Measurements from ENCODE around the gene ANGPTL2.

The ANGPTL2 gene

DNA sequence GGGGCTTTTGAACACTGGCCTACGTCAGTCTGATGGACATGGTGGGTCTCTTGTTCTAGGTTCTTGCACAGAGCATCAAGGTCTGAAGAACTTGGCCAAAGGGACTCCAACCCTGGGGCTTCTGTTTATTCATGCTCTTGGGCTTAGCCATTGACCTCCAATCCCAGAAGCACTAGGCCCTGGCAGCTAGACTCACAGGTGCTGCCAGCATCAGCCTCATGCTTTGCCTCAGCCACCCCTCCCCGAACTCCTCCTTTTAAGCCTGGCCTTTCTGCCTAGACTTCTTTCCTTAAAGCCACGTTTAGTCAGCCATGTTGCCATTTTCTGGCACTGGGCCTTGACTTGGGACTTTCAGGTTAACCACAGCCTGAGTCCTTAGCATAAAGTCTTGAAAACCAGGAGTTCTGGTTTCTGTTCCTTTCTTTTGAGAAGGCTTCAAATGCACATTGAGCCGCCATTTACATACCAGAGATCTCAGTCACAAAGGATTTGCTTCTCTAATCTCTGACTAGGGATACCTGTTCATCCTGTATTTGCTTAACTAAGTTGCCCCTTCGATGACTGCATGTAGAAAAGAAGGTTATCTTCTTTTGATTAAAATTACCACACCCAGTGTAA lies 54.7 kb downstream of the ANGPTL2 start:
- Histone ChIP-seq H3K27ac (ENCODE audit: low read length) (peak overlapping the region; percentile 65; the same call in 1 of the 2 replicates), H3K9me3 (replicated peaks; ENCODE audit: insufficient read depth, low read length) (no peaks in the 10 kb centered on the region), H3K9ac (ENCODE audit: low read length) (no peak overlapping the region), H2AFZ (ENCODE audit: low read length) (peak overlapping the region; percentile 46), H3F3A (ENCODE audit: insufficient read depth, low read length) (peaks cover 12% of the 10 kb centered on the region), H3K79me2 (ENCODE audit: low read length) (no peaks in the 10 kb centered on the region), H3K4me1 (ENCODE audit: low read length) (peaks cover 23% of the 10 kb centered on the region), H3K4me3 (ENCODE audit: low read length) (no peak overlapping the region), H3K36me3 (replicated peaks; ENCODE audit: insufficient read depth, low read length) (no peaks in the 10 kb centered on the region), H3K9me2 (replicated peaks; ENCODE audit: insufficient read depth, low read length) (no peaks in the 10 kb centered on the region), H4K20me1 (ENCODE audit: insufficient read depth, low read length) (no peaks in the 10 kb centered on the region), H3K4me2 (ENCODE audit: low read depth, low read length) (peak overlapping the region; percentile 6), H3K27me3 (replicated peaks; ENCODE audit: insufficient read depth, low read length) (no peaks in the 10 kb centered on the region)
- peak; percentile 45 for DNase-seq
- no peak for TF ChIP-seq EZH2 (optimal IDR thresholded peaks at IDR 0.05; ENCODE audit: low read depth, low read length)
- TF ChIP-seq, protein P1, sequence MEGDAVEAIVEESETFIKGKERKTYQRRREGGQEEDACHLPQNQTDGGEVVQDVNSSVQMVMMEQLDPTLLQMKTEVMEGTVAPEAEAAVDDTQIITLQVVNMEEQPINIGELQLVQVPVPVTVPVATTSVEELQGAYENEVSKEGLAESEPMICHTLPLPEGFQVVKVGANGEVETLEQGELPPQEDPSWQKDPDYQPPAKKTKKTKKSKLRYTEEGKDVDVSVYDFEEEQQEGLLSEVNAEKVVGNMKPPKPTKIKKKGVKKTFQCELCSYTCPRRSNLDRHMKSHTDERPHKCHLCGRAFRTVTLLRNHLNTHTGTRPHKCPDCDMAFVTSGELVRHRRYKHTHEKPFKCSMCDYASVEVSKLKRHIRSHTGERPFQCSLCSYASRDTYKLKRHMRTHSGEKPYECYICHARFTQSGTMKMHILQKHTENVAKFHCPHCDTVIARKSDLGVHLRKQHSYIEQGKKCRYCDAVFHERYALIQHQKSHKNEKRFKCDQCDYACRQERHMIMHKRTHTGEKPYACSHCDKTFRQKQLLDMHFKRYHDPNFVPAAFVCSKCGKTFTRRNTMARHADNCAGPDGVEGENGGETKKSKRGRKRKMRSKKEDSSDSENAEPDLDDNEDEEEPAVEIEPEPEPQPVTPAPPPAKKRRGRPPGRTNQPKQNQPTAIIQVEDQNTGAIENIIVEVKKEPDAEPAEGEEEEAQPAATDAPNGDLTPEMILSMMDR (IDR thresholded peaks at IDR 0.05; ENCODE audit: low read length) = no peak
- TF ChIP-seq EZH2phosphoT487 (IDR thresholded peaks at IDR 0.05; ENCODE audit: low read length) = no peak

DNA sequence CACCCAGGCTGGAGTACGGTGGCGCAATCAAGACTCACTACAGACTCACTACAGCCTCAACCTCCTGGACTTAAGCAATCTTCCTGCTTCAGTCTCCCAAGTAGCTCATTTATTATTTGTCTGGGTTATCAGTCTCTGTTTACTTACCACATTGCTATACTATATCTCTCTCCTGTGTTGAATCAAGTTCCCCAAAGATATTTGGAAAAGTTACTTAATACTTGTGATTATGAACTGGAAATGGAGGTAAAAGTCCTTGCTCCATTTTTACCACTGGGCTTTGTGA lies 55.6 kb downstream of the ANGPTL2 start:
- no peaks in the 10 kb centered on the region for H3K27me3 ChIP-seq (replicated peaks; ENCODE audit: insufficient read depth, low read length)
- H3F3A ChIP-seq (ENCODE audit: insufficient read depth, low read length) = peaks cover 12% of the 10 kb centered on the region
- no peak overlapping the region for H3K4me3 ChIP-seq (ENCODE audit: low read length)
- H4K20me1 ChIP-seq (ENCODE audit: insufficient read depth, low read length) = no peaks in the 10 kb centered on the region
- H3K4me1 ChIP-seq (ENCODE audit: low read length) = peaks cover 23% of the 10 kb centered on the region
- no peak overlapping the region for H3K27ac ChIP-seq (ENCODE audit: low read length)
- H3K9ac ChIP-seq (ENCODE audit: low read length) = no peak overlapping the region
- TF ChIP-seq EZH2 (optimal IDR thresholded peaks at IDR 0.05; ENCODE audit: low read depth, low read length) = no peak
- TF ChIP-seq, protein P1 (IDR thresholded peaks at IDR 0.05; ENCODE audit: low read length) = no peak
- no peak for TF ChIP-seq EZH2phosphoT487 (IDR thresholded peaks at IDR 0.05; ENCODE audit: low read length)
- H3K9me2 ChIP-seq (replicated peaks; ENCODE audit: insufficient read depth, low read length) = no peaks in the 10 kb centered on the region
- no peaks in the 10 kb centered on the region for H3K79me2 ChIP-seq (ENCODE audit: low read length)
- no peak for DNase-seq
- H3K4me2 ChIP-seq (ENCODE audit: low read depth, low read length) = no peak overlapping the region
- no peaks in the 10 kb centered on the region for H3K36me3 ChIP-seq (replicated peaks; ENCODE audit: insufficient read depth, low read length)
- H2AFZ ChIP-seq (ENCODE audit: low read length) = no peak overlapping the region
- no peaks in the 10 kb centered on the region for H3K9me3 ChIP-seq (replicated peaks; ENCODE audit: insufficient read depth, low read length)

DNA sequence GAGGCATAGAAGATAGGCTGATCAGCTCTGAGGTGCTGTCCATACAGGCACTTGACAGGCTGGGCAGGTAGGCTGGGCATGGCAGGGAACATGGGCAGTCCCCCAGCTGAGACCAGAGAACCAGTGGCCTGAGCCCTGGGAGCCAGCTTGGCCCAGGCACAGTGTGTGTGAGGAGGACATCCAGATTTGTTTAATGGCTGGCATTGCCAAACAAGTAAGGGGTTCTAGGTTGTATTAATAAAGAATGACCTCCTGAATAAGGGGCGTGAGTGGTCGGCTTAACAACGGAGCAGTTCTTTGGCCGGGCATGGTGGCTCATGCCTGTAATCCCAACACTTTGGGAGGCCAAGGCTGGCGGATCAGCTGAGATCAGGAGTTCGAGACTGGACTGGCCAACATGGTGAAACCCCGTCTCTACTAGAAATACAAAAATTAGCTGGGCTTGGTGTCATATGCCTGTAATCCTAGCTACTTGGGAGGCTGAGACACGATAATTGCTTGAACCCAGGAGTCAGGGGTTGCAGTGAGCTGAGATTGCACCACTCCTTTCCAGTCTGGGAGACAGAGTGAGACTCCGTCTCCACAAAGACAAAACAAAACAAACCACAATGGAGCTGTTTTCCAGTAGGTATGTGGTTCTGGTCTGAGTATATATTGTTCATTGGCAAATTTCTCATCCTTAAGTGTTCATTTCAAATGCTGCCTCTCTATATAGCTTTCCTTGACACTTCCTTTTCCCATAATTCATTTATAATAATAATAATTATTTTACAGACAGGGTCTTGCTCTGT lies 56.2 kb downstream of the ANGPTL2 start:
- Histone ChIP-seq H3K4me1 (ENCODE audit: low read length) (peaks cover 26% of the 10 kb centered on the region), H2AFZ (ENCODE audit: low read length) (no peak overlapping the region), H3F3A (ENCODE audit: insufficient read depth, low read length) (peaks cover 12% of the 10 kb centered on the region), H3K9me2 (replicated peaks; ENCODE audit: insufficient read depth, low read length) (no peaks in the 10 kb centered on the region), H3K4me2 (ENCODE audit: low read depth, low read length) (no peak overlapping the region), H3K79me2 (ENCODE audit: low read length) (no peaks in the 10 kb centered on the region), H3K27ac (ENCODE audit: low read length) (no peak overlapping the region), H3K9ac (ENCODE audit: low read length) (no peak overlapping the region), H3K36me3 (replicated peaks; ENCODE audit: insufficient read depth, low read length) (no peaks in the 10 kb centered on the region), H3K27me3 (replicated peaks; ENCODE audit: insufficient read depth, low read length) (no peaks in the 10 kb centered on the region), H3K4me3 (ENCODE audit: low read length) (no peak overlapping the region), H4K20me1 (ENCODE audit: insufficient read depth, low read length) (no peaks in the 10 kb centered on the region), H3K9me3 (replicated peaks; ENCODE audit: insufficient read depth, low read length) (no peaks in the 10 kb centered on the region)
- DNase-seq = no peak
- no peak for TF ChIP-seq EZH2 (optimal IDR thresholded peaks at IDR 0.05; ENCODE audit: low read depth, low read length)
- TF ChIP-seq, protein P1 (IDR thresholded peaks at IDR 0.05; ENCODE audit: low read length) = no peak
- no peak for TF ChIP-seq EZH2phosphoT487 (IDR thresholded peaks at IDR 0.05; ENCODE audit: low read length)
